Adipose tissue (tissue), 3 donors: Measurements from ENCODE around the gene ETDC. TPM values are rescaled to one million over a fixed set of nuclear protein-coding genes. Genes with fewer than 3 reads are reported as not detected.
"Not testable (repeated sequence)": the region's sequence is repeated elsewhere in the genome, so short reads cannot be mapped to it uniquely, and the experiment has no call there.

ENCODE experiments used
- H3K27ac ChIP-seq: one replicate; pipeline ENCODE4 v1.5.1; 2013; ENCODE audit warnings: low read depth, low read length
- WGBS, 3 donors: extraction: QIAGEN DNeasy Blood & Tissue Kit; methylation state at CpG; one replicate each; pipeline ENCODE4 v1.1.7; 2013; 5-methylcytosine and 5-hydroxymethylcytosine counted together
- polyA plus RNA-seq, 3 donors: library from polyadenylated mRNA; stranded (reverse); fragments of 200-250 nt; gene quantifications; one replicate each; pipeline ENCODE4 v1.2.3, GENCODE V29; 2013
- donor health status: healthy with polysubstance abuse.
- donor health status: Bipolar disorder and iron deficiency.
- donor health status: healthy.

ETDC gene
- polyA plus RNA-seq: not detected

- H3K27ac ChIP-seq: no peak within 1 kb of the TSS
- 64 to 83% (median 81%) methylated on average over 1 of the region's 1 CpG for WGBS, 3 donors
These were observed at the start of gene ETDC for GRCh38 chrX:135309430-135309923. Gene ETDC (plus strand): TSS chrX:135309480. CDS start chrX:135309480, 0 bp downstream.

GRCh38 chrX:135260976-135261375 lies 48.3 kb upstream of the ETDC start:
- not testable (repeated sequence) for H3K27ac ChIP-seq
- 86 to 100% (median 95%) methylated on average over 2 of the region's 2 CpGs for WGBS, 3 donors

GRCh38 chrX:135263376-135263775 lies 45.9 kb upstream of the ETDC start:
- WGBS, 3 donors: 82 to 97% (median 85%) methylated on average over 8 of the region's 8 CpGs
- H3K27ac ChIP-seq: not testable (repeated sequence)

- 84 to 95% (median 89%) methylated on average over 4 of the region's 4 CpGs for WGBS, 3 donors
These were observed 45.1 kb upstream of the ETDC start for GRCh38 chrX:135264206-135264605.

GRCh38 chrX:135273162-135273561 lies 36.1 kb upstream of the ETDC start:
- no peak overlapping the region for H3K27ac ChIP-seq
- WGBS, 3 donors: 66 to 93% (median 83%) methylated on average over 5 of the region's 5 CpGs

More at GRCh38 chrX:135264206-135264605, 45.1 kb upstream of the ETDC start:
- H3K27ac ChIP-seq: no peak overlapping the region

GRCh38 chrX:135275973-135276372 lies 33.3 kb upstream of the ETDC start:
- H3K27ac ChIP-seq: no peak overlapping the region

- no peak overlapping the region for H3K27ac ChIP-seq
- 87 to 100% (median 99%) methylated on average over 1 to 2 of the region's 2 CpGs for WGBS, 3 donors
These were observed 21.9 kb upstream of the ETDC start for GRCh38 chrX:135287266-135287823.

GRCh38 chrX:135295238-135295943 lies 13.9 kb upstream of the ETDC start:
- WGBS, 3 donors: 30 to 45% (median 34%) methylated on average over 19 to 26 of the region's 26 CpGs

GRCh38 chrX:135295944-135296305 lies 13.4 kb upstream of the ETDC start:
- no peak overlapping the region for H3K27ac ChIP-seq
- 23 to 38% (median 29%) methylated on average over 10 of the region's 10 CpGs for WGBS, 3 donors

More at GRCh38 chrX:135295238-135295943, 13.9 kb upstream of the ETDC start:
- H3K27ac ChIP-seq: no peak overlapping the region

- 43 to 75% (median 69%) methylated on average over 5 of the region's 5 CpGs for WGBS, 3 donors
- H3K27ac ChIP-seq: no peak overlapping the region
These were observed 6.9 kb upstream of the ETDC start for GRCh38 chrX:135302269-135302873.

- WGBS, 3 donors: 63 to 95% (median 93%) methylated on average over 2 of the region's 2 CpGs
- no peak overlapping the region for H3K27ac ChIP-seq
These were observed 4.5 kb upstream of the ETDC start for GRCh38 chrX:135304741-135305140.

GRCh38 chrX:135307171-135307570 lies 2.1 kb upstream of the ETDC start:
- no peak overlapping the region for H3K27ac ChIP-seq
- WGBS, 3 donors: 56 to 97% (median 77%) methylated on average over 2 to 3 of the region's 3 CpGs

- no peak overlapping the region for H3K27ac ChIP-seq
- 32 to 56% (median 33%) methylated on average over 1 of the region's 1 CpG for WGBS, 3 donors
These were observed 880 bp upstream of the ETDC start for GRCh38 chrX:135308345-135308855.

GRCh38 chrX:135315864-135316263 lies 6.6 kb downstream of the ETDC start:
- H3K27ac ChIP-seq: no peak overlapping the region
- WGBS, 3 donors: 77 to 87% (median 84%) methylated on average over 1 of the region's 1 CpG

GRCh38 chrX:135324463-135324862 lies 15.2 kb downstream of the ETDC start:
- WGBS, 3 donors: 77 to 99% (median 97%) methylated on average over 5 of the region's 5 CpGs

GRCh38 chrX:135325036-135325818 lies 15.9 kb downstream of the ETDC start:
- 94 to 97% (median 95%) methylated on average over 18 to 31 of the region's 32 CpGs for WGBS, 3 donors
- not testable (repeated sequence) for H3K27ac ChIP-seq

More at GRCh38 chrX:135324463-135324862, 15.2 kb downstream of the ETDC start:
- no peak overlapping the region for H3K27ac ChIP-seq

GRCh38 chrX:135327299-135327698 lies 18.0 kb downstream of the ETDC start:
- H3K27ac ChIP-seq: no peak overlapping the region

- WGBS, 3 donors: 67 to 91% (median 79%) methylated on average over 3 of the region's 3 CpGs
- H3K27ac ChIP-seq: no peak overlapping the region
These were observed 19.2 kb downstream of the ETDC start for GRCh38 chrX:135328421-135329005.
